NCI-H510A treated with DMSO at 0.1 percent for 48 hours (cell line): Measurements from ENCODE around the gene PGM5.

Source experiments
- DNase-seq: peaks from one replicate; lab custom pipeline; 2025; lab: John Stamatoyannopoulos, UW

PGM5 gene

DNA sequence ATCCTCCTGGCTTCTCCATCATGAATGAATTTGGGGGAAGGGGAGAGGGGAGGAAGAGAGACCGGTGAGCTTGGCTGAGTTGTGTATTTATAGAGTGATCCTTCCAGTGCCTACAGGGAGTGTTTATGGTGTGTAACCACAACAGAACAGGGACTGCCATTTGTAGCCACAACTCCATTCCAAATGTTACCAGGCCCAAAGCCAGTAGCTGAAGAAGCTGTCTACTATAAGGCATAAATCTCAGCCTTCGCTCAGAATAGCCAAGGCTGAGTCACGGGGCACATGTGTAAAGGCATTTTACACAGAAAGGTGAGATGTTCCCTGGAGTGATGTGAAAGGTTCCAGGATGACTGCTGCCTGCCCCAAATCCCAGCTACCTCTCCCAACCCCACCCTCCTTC is 181.8 kb downstream of the PGM5 start:
- DNase-seq = no peak

DNA sequence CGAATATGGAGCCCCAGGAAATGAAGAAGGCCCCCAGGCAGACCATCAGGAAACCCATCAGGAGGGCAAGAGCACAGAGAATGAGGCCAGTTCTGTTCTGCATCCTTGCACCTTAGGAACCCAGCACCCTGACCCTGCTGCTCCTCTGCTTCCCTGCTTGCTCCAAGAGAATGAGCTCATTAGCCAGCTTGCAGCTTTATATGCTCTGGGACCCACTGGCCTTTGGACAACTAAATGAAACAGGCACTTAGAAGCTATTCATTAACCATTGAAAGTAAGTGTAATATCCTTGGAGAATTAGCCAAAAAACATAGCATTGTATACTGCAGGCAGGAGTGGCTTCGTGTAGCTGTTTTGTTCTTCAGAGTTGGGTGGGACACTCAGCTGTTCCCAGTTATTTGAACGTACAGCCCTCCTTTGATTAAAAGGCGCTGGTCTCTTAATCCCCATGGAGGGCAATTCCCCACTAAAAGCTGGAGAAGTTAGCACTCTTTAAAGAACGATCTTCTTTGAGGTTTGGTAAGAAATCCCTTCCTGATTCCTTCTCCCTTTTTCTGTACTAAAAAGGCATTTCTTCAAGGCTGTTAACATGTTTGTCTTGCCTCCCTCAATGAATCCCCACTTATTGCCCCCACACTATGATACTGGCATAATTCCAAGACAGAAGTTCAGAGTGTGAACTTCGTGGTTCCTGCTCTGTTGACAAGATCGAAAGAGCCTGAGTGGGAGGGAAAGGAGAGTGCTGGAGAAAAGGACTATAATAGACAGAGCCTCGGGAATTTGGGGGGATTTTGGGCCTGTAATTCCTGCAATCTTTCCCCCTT is 184.5 kb downstream of the PGM5 start, which contains the start of gene TMEM252:
Gene TMEM252 (minus strand): TSS at position 172 of the 824 bp plus-strand sequence. CDS start 69 bp downstream, at position 103.
- no peak for DNase-seq

DNA sequence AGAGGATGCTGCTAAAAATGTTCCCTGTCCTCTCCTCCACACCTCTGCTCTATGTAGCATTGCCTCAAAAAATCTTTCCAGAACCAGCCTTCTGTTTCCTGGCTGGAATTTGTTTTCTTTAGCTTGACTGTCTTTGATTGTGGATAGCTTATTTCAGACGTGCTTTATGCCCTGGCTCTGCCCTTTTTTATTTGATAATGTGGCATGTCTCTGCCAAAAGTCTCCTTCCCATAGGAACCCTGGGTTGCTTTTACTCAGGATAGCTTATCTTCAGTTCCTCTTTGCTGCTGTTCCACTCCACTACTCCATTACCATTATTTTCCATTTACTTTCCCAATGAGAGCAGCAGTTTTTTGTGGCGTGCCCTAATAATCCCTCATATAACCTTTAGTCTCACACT is 185.2 kb downstream of the PGM5 start:
- DNase-seq = no peak

DNA sequence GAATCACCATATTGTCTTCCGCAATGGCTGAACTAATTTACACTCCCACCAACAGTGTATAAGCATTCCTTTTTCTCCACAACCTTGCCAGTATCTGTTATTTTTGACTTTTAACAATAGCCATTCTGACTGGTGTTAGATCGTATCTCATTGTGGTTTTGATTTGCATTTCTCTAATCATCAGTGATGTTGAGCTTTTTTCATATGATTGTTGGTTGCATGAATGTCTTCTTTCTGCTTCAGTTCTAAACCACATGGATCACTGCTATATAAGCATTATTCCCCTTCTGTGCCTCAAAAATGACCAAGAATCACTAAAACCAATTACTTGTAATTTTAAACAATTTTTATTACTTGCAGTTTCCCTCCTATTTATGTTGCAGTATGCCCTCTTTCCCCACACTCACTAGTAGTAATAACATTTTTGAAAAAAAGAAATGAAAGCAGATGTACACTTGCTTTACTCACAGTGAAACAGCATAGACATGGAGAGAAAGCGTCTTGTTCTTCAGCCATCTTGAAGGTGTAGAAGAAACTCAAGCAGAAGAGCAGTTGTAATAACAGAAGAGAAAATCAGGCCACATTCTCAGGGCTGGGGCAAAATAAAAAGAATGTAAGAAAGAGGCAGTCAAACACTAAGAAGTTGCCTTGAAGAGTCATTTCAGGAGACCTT is 188.8 kb downstream of the PGM5 start:
- DNase-seq = no peak

DNA sequence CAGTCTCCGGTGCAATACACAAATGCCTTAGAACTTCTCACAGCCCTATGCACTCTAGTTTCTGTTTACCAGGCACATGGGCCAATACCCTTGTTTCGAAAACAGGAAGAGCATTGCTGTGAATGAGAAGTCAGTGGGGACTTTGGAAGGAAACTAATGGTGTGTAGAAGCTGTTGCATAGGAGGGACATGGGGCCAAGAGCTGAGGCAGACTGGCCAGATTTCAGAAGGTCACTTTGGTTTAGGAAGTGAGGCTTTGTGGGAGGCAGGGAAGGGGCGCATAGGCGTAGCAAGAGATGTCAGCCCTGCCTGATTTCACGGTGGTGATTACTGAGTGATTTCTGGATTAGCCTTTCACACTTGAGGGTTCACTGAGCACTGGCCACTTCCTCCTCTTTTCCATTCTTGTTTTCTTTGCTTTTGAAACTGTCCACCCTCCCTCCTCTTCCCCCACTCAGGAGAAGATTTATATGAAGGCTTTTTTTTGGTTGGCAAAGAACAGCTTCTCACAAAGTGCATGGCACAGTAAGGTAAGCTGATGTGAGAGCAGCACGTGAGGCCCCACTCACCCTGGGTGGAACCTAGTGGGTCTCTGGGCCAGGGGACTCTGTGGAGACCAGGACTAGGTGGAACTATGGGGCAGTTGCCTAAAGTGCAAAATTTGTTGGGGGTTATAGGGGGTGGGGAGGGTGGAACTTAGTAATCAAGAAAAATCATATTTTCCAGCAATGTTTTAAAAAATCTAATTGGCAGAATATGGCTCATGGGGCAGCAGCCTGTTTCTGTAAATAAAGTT is 190.4 kb downstream of the PGM5 start:
- DNase-seq = no peak

DNA sequence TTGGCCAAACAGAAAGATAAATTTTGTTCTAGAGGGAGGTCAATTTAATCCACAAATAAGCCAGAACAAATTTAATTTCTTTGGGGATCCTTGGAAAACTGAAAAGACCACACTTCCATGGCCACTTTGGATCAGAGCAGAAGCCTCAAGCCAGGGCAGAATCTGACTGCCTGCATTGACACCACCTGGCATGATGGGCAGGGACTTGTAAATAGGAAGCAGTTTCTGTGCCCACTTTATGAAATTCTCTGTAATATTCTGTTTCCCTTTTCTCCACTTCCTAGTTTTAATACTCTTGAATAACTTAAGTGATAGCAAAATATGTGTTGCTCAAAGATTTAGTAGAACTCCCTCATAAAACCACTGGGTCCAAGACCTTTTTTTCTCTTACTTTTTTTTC is 191.0 kb downstream of the PGM5 start:
- no peak for DNase-seq

DNA sequence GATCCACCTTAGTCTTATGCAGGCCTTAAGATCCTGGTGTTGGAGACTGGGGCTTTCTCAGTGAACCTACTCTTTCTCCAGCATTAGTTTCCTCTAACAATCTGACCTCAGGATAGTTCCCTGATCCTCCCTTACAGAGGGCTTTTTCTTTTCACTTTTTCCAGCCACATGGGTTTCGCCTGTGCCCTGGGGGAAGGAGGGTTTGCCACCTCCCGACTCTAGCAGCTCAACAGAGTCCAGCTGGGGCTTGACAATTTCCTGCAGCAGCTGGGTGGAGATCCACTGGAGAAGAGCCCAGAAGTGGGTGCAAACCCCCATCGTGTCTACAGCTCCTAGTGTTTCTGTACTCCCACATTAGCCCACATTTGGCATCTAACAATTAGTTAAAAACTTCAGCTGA is 191.8 kb downstream of the PGM5 start:
- no peak for DNase-seq

DNA sequence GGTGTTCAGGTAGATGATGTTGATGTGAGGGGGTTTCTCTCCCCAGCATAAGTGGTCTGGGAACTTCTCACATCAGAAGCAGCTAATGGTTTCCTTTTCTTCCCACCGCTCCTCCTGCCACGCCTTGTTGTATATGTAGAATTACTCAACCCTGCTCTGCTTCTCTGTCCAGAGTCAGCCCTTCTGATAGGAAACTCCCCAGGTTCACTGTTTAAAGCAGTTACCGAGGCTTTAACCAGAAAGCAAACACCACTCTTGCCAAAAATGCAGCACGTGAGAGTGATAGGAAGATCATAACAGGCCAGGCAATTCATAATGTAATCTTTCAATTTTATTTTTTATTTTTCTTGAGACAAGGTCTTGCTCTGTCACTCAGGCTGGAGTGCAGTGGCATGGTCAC is 194.8 kb downstream of the PGM5 start:
- no peak for DNase-seq

DNA sequence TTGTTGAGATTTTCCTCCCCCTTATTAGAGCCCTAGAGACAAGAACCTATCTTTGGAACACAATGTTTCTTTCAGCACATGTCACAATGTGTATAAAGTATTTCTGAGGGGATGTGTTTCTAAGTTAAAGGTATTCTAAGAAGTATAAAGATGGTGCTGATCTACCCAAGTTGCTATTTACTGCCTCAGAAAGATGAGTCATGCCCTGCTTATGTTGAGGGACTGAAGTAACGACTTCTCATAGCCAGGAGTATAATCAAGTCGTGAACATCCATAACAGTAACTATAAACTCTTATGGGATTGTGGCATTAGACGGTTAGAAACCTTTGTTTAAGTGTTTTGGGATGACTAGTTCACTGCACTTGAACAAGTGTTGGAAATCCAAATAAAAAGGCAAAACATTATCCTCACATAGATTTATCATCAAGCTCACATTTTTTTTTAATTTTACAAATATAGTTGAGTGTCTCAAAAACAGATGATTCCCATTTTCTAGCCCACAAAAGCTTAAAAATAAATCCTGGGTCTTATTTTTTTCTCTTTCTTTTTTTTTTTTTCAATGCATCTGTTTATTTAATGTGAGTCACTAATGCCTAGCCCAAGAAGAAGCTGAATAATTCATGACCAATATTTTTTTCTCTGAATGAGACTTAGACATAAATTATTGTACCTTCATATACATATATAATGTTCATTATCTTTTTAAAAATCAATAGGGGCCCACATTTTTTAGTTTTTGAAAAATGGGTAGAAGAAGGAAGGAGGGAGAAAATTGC is 196.5 kb downstream of the PGM5 start:
- DNase-seq = no peak

DNA sequence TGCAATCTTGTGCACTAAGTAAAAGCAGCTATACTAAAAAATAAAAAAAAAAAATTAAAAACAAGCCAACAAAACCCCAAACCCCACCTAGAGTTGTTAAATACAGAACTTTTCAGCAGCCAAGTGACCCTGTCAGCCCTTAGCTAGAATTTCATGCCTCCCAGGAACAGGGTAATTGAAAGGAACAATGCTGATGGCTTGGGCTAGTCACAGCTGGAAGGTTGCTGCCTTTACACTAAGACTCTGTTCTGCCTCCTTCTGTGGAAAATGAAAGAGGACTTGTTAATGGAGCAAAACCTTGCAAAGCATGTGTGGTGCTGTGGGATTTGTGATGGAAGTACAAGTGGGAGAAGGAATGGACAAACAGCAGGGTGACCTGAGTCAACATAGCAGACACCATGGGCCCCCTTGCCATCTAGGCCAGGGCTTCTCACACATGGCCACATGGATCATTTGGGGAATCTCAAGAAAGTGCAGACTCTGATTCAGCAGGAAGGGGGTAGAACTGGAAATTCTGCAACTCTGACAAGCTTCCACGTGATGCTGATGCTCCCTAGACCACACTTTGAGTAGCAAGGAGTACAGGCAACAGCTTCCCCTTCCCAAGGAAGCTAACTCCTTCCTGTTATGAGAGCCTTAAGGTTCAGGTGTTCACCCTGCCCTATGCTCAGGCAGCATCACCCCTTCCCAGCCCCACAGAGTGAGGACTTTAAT is 199.2 kb downstream of the PGM5 start:
- DNase-seq = no peak

DNA sequence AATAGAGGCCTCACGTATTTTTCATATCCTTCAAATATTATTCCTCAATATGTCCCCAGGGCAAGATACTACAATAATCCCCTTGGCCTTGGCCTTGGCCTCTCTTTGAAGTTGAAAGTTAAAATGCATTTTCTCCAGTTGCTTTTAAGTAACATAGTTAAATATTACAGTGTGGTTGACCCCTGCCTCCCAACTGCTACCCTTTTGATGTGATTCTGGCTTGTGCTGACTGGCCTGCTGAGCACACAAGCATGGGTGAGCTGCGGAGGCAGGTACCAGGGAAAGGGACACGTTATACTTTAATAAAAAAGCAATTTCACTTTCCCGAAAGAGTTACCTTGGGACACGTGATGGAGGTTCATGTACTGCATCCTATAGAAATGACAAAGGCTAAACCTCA is 202.1 kb downstream of the PGM5 start:
- DNase-seq = no peak

DNA sequence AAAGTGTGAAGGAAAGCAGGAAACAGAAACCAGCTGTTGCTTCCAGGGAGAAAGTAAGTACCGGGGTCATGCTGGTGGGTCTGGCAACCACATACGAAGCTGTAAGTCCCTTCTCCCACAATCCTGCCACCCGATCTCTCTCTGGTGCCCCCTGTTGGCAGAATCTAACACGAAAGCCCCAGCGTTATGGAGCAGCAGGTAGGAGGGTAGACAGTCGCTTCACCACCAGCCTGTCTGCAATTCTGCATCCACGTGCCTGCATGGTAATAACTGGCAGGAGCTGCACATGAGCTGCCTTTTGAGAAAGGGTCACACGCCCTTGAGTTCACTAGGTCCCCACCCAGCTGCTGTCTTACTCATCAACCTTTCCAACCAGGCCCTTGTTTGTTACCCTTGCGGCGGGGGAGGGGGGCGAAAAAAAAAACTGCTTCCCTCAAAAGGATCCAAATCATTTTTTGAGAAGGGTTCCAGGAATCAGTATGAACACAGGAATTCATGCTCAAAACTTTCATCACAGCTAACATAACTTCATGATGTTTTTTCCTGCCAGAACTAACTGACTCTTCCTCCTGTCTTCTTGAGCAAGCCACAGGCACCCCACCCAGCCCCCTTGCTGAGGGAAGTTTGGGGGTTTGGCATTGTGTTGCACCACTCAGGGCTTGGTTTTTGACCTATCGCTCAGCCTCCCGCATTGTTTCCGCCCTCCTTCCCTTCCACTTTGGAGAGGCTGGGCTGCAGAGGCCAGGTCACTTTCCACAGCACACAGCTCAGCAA is 203.8 kb downstream of the PGM5 start:
- DNase-seq = no peak

DNA sequence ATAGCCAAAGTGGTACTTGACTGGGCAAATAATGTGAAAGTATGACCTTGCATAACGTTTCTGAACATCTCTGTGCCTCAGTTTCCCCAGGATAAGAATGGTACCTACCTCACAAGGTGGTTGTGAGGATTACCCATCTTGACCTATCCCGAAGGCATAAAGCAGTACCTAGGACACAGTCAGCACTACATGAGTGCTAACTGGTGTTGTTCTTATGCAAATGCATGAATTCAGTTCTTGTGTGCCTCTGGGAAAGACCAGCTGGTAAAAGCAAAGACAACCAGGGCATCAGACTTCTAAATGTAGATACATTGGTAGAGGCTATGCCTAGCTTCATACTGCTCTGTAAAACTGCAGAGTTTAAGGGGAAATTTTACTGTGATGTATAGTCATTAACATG is 206.1 kb downstream of the PGM5 start:
- no peak for DNase-seq

DNA sequence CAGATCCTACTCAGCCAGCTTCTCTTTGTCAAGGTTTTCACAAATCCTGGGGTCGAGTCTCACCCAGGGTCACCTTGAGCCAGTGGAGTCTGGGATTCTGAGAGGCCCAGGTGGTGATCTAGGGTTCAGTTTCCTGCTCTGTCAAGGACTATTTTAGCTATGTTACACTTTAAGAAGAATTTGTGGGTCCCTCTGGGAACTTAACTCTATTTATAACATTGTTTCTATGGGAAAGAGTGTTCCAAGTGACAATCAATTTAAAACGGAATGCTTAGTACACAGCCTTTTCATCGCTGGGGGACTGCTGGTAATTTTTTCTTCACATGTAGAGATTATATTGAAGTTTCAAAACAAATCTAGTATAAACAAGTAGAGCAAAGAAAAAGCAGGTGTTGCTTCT is 211.2 kb downstream of the PGM5 start:
- no peak for DNase-seq

DNA sequence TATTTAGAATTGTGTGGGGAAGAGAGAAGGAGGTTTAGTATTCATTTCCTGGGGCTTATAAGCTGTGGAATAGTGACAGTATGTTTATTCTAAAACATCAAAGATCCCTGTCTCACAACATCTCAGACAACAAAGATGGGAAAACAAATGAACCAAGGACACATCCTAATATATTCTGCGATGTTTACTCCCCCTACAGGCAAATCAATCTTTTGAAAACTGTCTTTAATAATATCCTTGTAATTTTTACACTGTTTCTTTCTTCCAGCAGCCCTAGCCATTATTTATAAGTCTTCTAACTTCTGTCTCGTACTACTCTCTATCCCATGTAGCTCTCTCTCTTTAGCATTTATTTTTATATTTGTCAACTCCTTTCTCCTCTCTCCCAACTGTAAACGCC is 217.7 kb downstream of the PGM5 start:
- no peak for DNase-seq

DNA sequence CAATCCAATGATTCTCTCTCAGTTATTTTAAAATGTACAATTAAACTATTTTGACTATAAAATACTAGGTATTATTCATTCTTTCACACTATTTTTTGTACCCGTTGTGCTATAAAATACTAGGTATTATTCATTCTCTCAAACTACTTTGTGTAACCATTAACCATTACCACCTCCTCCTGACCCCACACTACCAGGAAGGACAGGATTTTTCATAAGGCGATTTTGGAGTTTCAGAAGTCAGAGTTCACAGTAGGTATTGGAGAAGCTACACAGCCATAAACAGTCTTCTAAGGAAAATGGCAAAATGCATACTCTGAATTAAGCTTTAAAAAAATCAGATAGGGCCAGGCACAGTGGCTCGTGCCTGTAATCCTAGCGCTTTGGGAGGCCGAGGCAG is 219.4 kb downstream of the PGM5 start:
- DNase-seq = no peak

DNA sequence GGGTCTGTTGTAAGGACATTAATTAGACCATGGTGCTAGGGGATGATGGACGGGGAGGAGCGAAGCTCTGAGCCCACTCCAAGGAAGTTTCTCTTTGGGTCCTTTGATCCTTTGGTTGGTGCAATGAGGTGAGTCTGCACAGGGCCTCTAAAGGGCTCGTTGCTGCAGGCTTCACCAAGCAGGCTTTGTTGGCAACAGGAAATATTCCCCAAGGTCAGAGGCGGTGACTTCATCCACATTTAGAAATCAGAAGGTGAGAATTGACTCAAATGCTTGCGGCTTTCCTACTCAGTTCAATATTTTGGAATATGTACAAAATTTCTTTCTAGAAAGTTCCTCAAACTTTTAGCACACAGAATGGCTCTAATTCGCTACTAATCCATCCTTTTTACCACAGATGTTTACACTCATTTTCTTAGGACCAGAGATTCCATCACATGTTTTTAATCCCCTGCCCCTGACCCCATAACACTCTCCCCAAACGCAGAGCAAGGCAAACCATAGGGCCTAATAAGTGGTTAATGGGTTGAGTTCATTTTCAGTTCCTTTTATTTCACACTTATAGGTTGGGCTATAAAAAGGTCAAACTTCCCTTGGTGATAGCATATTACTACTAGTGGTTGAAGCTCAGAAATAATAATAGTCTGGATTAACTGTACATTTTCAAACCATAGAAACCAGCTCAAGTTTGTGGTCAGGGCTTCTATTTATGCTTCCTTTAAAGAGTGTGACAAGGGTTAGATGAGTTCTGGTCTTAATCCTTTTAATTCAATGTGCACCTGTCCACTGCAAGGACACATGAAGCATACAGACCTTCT is 221.6 kb downstream of the PGM5 start:
- DNase-seq = no peak
